ENCODE data around the gene ANKLE2.
"Not testable (repeated sequence)": the region's sequence is repeated elsewhere in the genome, so short reads cannot be mapped to it uniquely, and the experiment has no call there.

ANKLE2 gene

GRCh38 chr12:132761032-132761920, at the start of gene ANKLE2:
TSS of gene ANKLE2 (minus strand) at chr12:132761832. CDS start at chr12:132761798, 34 bp downstream.
- DNase-seq: peak; percentile 65

- DNase-seq: peak; percentile 24
Measured at GRCh38 chr12:132809391-132809790, 47.8 kb upstream of the ANKLE2 start.

- DNase-seq: no peak
Measured at GRCh38 chr12:132807295-132808092, 45.9 kb upstream of the ANKLE2 start.

GRCh38 chr12:132806857-132807256, 45.2 kb upstream of the ANKLE2 start:
- no peak for DNase-seq

- no peak for DNase-seq
Measured at GRCh38 chr12:132804426-132804861, 42.8 kb upstream of the ANKLE2 start.

GRCh38 chr12:132803888-132804287, 42.3 kb upstream of the ANKLE2 start:
- no peak for DNase-seq

- DNase-seq: no peak
Measured at GRCh38 chr12:132803125-132803524, 41.5 kb upstream of the ANKLE2 start.

GRCh38 chr12:132801741-132802140, 40.1 kb upstream of the ANKLE2 start:
- no peak for DNase-seq

GRCh38 chr12:132798836-132799235, 37.2 kb upstream of the ANKLE2 start:
- no peak for DNase-seq

- no peak for DNase-seq
Measured at GRCh38 chr12:132797820-132798570, 36.4 kb upstream of the ANKLE2 start.

- DNase-seq: no peak
Measured at GRCh38 chr12:132795847-132796246, 34.2 kb upstream of the ANKLE2 start.

GRCh38 chr12:132791940-132792339, 30.3 kb upstream of the ANKLE2 start:
- DNase-seq: not testable (repeated sequence)

- DNase-seq: no peak
Measured at GRCh38 chr12:132789099-132789471, 27.5 kb upstream of the ANKLE2 start.

- no peak for DNase-seq
Measured at GRCh38 chr12:132788375-132789098, 26.9 kb upstream of the ANKLE2 start.

- DNase-seq: no peak
Measured at GRCh38 chr12:132787877-132788276, 26.2 kb upstream of the ANKLE2 start.

GRCh38 chr12:132786192-132786591, 24.6 kb upstream of the ANKLE2 start:
- DNase-seq: no peak

GRCh38 chr12:132784580-132784979, 22.9 kb upstream of the ANKLE2 start:
- DNase-seq: no peak

- no peak for DNase-seq
Measured at GRCh38 chr12:132783917-132784531, 22.4 kb upstream of the ANKLE2 start.

- DNase-seq: no peak
Measured at GRCh38 chr12:132781938-132782337, 20.3 kb upstream of the ANKLE2 start.

GRCh38 chr12:132779781-132780353, 18.2 kb upstream of the ANKLE2 start:
- no peak for DNase-seq

- no peak for DNase-seq
Measured at GRCh38 chr12:132777614-132778013, 16.0 kb upstream of the ANKLE2 start.

Measured in CD4-positive, alpha-beta T cell treated with Interleukin-10 for 1 hour (primary cell).